ENCODE measurements around the gene ACP1.

GRCh38 chr2:287471-287885 lies 22.7 kb downstream of the ACP1 start:
- no peak for TF ChIP-seq CEBPB (IDR thresholded peaks at IDR 0.05)
- TF ChIP-seq, protein P1, sequence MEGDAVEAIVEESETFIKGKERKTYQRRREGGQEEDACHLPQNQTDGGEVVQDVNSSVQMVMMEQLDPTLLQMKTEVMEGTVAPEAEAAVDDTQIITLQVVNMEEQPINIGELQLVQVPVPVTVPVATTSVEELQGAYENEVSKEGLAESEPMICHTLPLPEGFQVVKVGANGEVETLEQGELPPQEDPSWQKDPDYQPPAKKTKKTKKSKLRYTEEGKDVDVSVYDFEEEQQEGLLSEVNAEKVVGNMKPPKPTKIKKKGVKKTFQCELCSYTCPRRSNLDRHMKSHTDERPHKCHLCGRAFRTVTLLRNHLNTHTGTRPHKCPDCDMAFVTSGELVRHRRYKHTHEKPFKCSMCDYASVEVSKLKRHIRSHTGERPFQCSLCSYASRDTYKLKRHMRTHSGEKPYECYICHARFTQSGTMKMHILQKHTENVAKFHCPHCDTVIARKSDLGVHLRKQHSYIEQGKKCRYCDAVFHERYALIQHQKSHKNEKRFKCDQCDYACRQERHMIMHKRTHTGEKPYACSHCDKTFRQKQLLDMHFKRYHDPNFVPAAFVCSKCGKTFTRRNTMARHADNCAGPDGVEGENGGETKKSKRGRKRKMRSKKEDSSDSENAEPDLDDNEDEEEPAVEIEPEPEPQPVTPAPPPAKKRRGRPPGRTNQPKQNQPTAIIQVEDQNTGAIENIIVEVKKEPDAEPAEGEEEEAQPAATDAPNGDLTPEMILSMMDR (IDR thresholded peaks at IDR 0.05) = no peak
- TF ChIP-seq REST (IDR thresholded peaks at IDR 0.05) = no peak
- TF ChIP-seq PBX3 (IDR thresholded peaks at IDR 0.05) = no peak
